Gastrocnemius medialis (tissue), 4 donors: Measurements from ENCODE around the gene SLC47A2. TPM values are rescaled to one million over a fixed set of nuclear protein-coding genes. Genes with fewer than 3 reads are reported as not detected.

Experiments used
- ATAC-seq, 2 donors: fragments of 150-250 bp; one replicate each; pipeline ENCODE4 v1.9.1; 2016
- DNase-seq, 2 donors: peaks; one replicate each; pipeline ENCODE4 v3.0.0-alpha.2; 2019
- H3K27ac ChIP-seq, 4 donors: fragments of 200-600 bp; sonication (generic); 1 replicate in 1 of 4; 2 replicates in 3 of 4; pipeline ENCODE4 v1.5.1; 2016 to 2018; ENCODE audit warnings: mild to moderate bottlenecking in 2 of 4, moderate library complexity in 1 of 4
- H3K27me3 ChIP-seq, 3 donors: fragments of 200-600 bp; sonication (generic) in 2 of 3; 1 replicate in 1 of 3; 2 replicates in 2 of 3; pipeline versions ENCODE4 v1.5.1 to v1.6.0; 2016 to 2019; ENCODE audit warnings: mild to moderate bottlenecking in 1 of 3, moderate library complexity in 1 of 3
- H3K36me3 ChIP-seq, 2 donors: fragments of 200-600 bp; sonication (generic) in 1 of 2; one replicate each; pipeline ENCODE4 v1.5.1; 2017 to 2018
- H3K4me1 ChIP-seq, 2 donors: fragments of 200-600 bp; sonication (generic) in 1 of 2; one replicate each; pipeline ENCODE4 v1.5.1; 2016 to 2017; ENCODE audit warnings: mild to moderate bottlenecking in 2 of 2
- H3K4me3 ChIP-seq, 4 donors: fragments of 200-600 bp; sonication (generic) in 3 of 4; 1 replicate in 1 of 4; 2 replicates in 3 of 4; pipeline ENCODE4 v1.5.1; 2016 to 2019; ENCODE audit warnings: mild to moderate bottlenecking in 2 of 4
- H3K9me3 ChIP-seq, 3 donors: fragments of 200-600 bp; sonication (generic) in 2 of 3; 1 replicate in 1 of 3; 2 replicates in 2 of 3; pipeline ENCODE4 v1.5.1; 2016 to 2019
- CTCF ChIP-seq, 5 experiments: fragments of 450-650 bp in 3 of 5; fragments of 200-600 bp in 2 of 5; sonication (generic) in 2 of 5; IDR thresholded peaks in 4 of 5; conservative IDR thresholded peaks in 1 of 5; 1 replicate in 4 of 5; 2 replicates in 1 of 5; pipeline ENCODE4 v1.5.1; 2016 to 2019; ENCODE audit warnings: antibody characterized with exemption in 5 of 5, mild to moderate bottlenecking in 3 of 5, moderate library complexity in 3 of 5
- POLR2A ChIP-seq, 2 donors: fragments of 450-650 bp; IDR thresholded peaks; one replicate each; pipeline ENCODE4 v1.6.1; 2017; ENCODE audit warnings: antibody characterized with exemption in 2 of 2, mild to moderate bottlenecking in 2 of 2, moderate library complexity in 2 of 2
- in situ Hi-C, 4 donors: fragments of 200-750 bp; cut with MboI; loops; one replicate each; pipeline versions ENCODE4 v1.15.0 to v1.8.0; 2017; ENCODE audit warnings: low sequenced_read_pairs in 4 of 4
- intact Hi-C: fragments of 100-400 bp; cut with DNase I; formaldehyde crosslinking; loops from one replicate; pipeline ENCODE4 v1.15.1; 2023; ENCODE audit warnings: low total_unique reads
- total RNA-seq, 4 donors: library from RNA; depleted of rRNA; stranded (reverse); fragments of >200 nt; gene quantifications; one replicate each; pipeline versions ENCODE4 v1.1.0 to v1.2.3, GENCODE V29; 2016

The SLC47A2 gene
- total RNA-seq, 4 donors from 2014 or later, result 0.15 to 1.0 TPM; not detected in 2

- ATAC-seq (peak; percentile 91 to 95), DNase-seq (peak; percentile 71 to 89)
- intact Hi-C loops (no loop called here), in situ Hi-C loops (no loop called here)
- H3K27me3 ChIP-seq, result no peaks in the 10 kb centered on the region
- peak overlapping the region; percentile 14 to 37 (median 34) for H3K27ac ChIP-seq
- H3K4me3 ChIP-seq, result peak overlapping the region; percentile 56 to 68 (median 62)
- peaks cover 0 to 4% of the 10 kb centered on the region in 2 donors for H3K4me1 ChIP-seq
- TF ChIP-seq POLR2A (IDR thresholded peaks at IDR 0.05) (no peak), CTCF (IDR thresholded peaks at IDR 0.05 in 4 of 5, conservative IDR thresholded peaks at IDR 0.05 in 1 of 5) (peak; percentile 81 to 97 (median 92))
- no peaks in the 10 kb centered on the region for H3K9me3 ChIP-seq
- H3K36me3 ChIP-seq, result no peaks in the 10 kb centered on the region
Measured at GRCh38 chr17:19744922-19745757, 28.8 kb upstream of the SLC47A2 start.

GRCh38 chr17:19744492-19744891 lies 28.1 kb upstream of the SLC47A2 start:
- no peaks in the 10 kb centered on the region for H3K27me3 ChIP-seq
- H3K4me1 ChIP-seq, result peaks cover 0 to 4% of the 10 kb centered on the region in 2 donors
- TF ChIP-seq POLR2A (IDR thresholded peaks at IDR 0.05) (no peak), CTCF (IDR thresholded peaks at IDR 0.05 in 4 of 5, conservative IDR thresholded peaks at IDR 0.05 in 1 of 5) (no peak)
- ATAC-seq (peak in 1 of 2 donors; percentile 10), DNase-seq (no peak)
- H3K36me3 ChIP-seq, result no peaks in the 10 kb centered on the region
- intact Hi-C loops, result no loop called here
- H3K27ac ChIP-seq, result peak overlapping the region; percentile 14 to 37 (median 34)
- peak overlapping the region; percentile 56 to 68 (median 62) for H3K4me3 ChIP-seq
- no peaks in the 10 kb centered on the region for H3K9me3 ChIP-seq
- in situ Hi-C loops, result no loop called here

- DNase-seq, result no peak
- in situ Hi-C loops (no loop called here), intact Hi-C loops (no loop called here)
- H3K27ac ChIP-seq, result no peak overlapping the region
- no peak for ATAC-seq
- no peaks in the 10 kb centered on the region for H3K36me3 ChIP-seq
- peaks cover 0 to 4% of the 10 kb centered on the region in 2 donors for H3K4me1 ChIP-seq
- H3K4me3 ChIP-seq, result no peak overlapping the region
- H3K27me3 ChIP-seq, result no peaks in the 10 kb centered on the region
- TF ChIP-seq POLR2A (IDR thresholded peaks at IDR 0.05) (no peak), CTCF (IDR thresholded peaks at IDR 0.05 in 4 of 5, conservative IDR thresholded peaks at IDR 0.05 in 1 of 5) (no peak)
- H3K9me3 ChIP-seq, result no peaks in the 10 kb centered on the region
Measured at GRCh38 chr17:19743101-19744100, 27.0 kb upstream of the SLC47A2 start.

- in situ Hi-C loops (no loop called here), intact Hi-C loops (no loop called here)
- Histone ChIP-seq H3K27me3 (no peaks in the 10 kb centered on the region), H3K27ac (no peak overlapping the region), H3K4me1 (peaks cover 0 to 4% of the 10 kb centered on the region in 2 donors), H3K4me3 (no peak overlapping the region), H3K36me3 (no peaks in the 10 kb centered on the region), H3K9me3 (no peaks in the 10 kb centered on the region)
- ATAC-seq, result no peak
- TF ChIP-seq POLR2A (IDR thresholded peaks at IDR 0.05), result no peak
- no peak for TF ChIP-seq CTCF (IDR thresholded peaks at IDR 0.05 in 4 of 5, conservative IDR thresholded peaks at IDR 0.05 in 1 of 5)
- DNase-seq, result no peak
Measured at GRCh38 chr17:19742495-19742894, 26.1 kb upstream of the SLC47A2 start.
